ENCODE data around the gene OPRL1.

- TF ChIP-seq MAX (IDR thresholded peaks at IDR 0.05) (no peak), POLR2A (IDR thresholded peaks at IDR 0.05; ENCODE audit: control extremely low read depth in 1 of 2, low read depth in 2 of 2, low read length in 2 of 2) (no peak), POLR2AphosphoS5 (IDR thresholded peaks at IDR 0.05; ENCODE audit: low read depth, low read length) (no peak), JUN (IDR thresholded peaks at IDR 0.05; ENCODE audit: low read depth, low read length) (no peak), EZH2 (IDR thresholded peaks at IDR 0.05; ENCODE audit: low read depth, low read length, severe bottlenecking) (no peak), NRF1 (IDR thresholded peaks at IDR 0.05; ENCODE audit: low read depth, low read length) (no peak)
These were observed 6.9 kb downstream of the OPRL1 start for GRCh38 chr20:64086801-64087200.
